ENCODE data around the gene C19orf53.
A peak's percentile ranks its signal among the peaks of the same experiment; 100 is the strongest.

Gene C19orf53

DNA sequence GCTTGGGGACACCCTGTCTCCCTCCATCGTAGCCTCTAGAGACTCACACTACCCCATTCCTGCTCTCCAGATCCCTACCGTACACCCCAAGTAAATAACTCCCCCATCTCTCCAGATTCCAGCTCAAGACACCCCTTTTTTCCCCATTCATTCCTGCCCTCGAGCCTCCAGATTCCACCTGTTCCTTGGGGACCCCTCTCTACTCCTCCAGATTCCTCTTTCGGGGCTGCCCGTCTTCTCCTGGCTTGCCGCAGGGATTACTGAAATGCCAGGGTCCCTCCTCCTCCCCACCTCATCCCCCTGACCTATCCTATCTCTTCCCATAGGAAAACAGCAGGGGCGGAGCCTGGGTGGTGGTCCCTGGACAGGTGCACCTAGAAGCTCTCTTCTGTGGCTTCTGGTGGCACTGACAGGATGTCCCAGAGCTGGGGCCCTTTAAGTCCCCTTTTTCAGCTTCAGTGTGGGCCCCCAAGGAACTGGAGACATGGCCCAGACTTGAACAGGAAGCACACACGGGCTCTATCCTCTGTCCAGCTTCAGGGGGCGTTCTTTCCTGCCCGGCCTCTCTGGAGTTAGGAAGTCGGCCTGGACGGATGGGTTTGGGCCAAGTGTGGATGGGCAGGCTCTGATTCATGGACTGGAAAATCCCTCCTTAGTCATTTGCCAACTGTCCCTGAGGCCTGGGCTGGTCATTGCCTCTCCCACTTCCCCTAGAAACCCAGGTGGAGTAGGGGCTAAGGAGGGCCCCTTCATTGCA lies 22.2 kb downstream of the C19orf53 start:
- DNase-seq (ENCODE audit: low read depth), result peak; percentile 83

- DNase-seq (ENCODE audit: low read depth), result no peak
These were observed 22.8 kb downstream of the C19orf53 start for GRCh38 chr19:13797058-13797440.

- DNase-seq (ENCODE audit: low read depth), result no peak
These were observed 23.6 kb downstream of the C19orf53 start for GRCh38 chr19:13797870-13798269.

DNA sequence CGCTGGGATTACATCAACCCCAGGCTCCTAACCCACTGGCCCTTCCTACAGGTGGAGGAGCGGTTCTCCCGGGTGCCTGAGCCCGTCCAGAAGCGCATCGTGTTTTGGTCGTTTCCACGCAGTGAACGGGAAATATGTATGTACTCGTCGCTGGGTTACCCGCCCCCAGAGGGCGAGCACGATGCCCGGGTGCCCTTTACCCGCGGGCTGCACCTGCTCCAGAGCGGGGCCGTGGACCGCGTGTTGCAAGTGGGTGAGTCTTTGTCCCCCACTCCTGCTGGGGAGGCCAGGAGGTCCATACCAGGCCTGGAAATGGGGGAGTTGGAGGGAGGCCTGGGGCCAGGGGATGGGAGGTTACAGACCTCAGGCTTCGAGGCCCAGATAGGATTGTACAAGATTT lies 25.4 kb downstream of the C19orf53 start:
- DNase-seq (ENCODE audit: low read depth), result no peak

DNA sequence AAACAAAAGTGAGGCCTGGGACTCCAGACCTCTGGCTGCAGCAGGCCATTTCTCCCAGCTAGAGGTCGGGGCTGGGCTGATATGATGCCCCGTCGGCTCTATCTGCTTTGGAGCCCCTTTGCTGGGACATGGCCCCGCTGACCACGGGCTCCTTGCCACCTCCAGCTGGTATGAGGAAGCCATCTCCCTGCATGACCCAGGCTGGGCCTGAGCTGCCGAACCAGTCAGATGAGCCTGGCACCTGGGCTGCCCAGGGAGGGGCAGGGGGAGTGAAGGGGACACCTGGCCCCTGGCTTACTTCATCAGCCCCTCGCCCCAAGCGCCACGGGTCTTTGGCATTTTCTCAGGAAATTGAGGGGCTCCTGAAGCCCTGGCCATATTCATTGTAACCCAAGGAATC lies 28.8 kb downstream of the C19orf53 start:
- no peak for DNase-seq (ENCODE audit: low read depth)

- no peak for DNase-seq (ENCODE audit: low read depth)
These were observed 30.8 kb downstream of the C19orf53 start for GRCh38 chr19:13804830-13805683.

GRCh38 chr19:13806728-13807127 lies 32.5 kb downstream of the C19orf53 start:
- no peak for DNase-seq (ENCODE audit: low read depth)

DNA sequence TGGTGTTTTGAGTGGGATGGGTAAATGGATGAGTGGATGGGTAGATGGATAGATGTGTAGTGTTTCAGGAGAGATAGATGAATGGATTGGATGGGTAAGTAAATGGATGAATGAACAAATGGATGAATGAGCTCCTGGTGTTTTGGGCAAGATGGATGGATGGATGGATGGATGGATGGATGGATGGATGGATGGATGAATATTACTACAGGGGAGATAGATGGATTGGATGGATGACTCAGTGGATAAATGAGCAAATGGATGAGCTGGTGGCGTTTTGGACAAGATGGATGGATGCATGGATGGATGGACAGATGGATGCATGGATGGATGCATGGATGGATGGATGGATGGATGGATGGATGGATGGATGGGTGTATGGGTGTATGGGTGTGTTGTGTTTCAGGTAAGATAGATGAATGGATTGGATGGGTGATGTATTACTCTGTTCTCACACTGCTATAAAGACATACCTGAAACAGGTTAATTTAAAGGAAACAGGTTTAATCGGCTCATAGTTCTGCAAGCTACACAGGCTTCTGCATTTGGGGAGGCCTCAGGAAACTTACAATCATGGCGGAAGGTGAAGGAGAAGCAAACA lies 33.3 kb downstream of the C19orf53 start:
- no peak for DNase-seq (ENCODE audit: low read depth)

GRCh38 chr19:13808856-13809255 lies 34.6 kb downstream of the C19orf53 start:
- DNase-seq (ENCODE audit: low read depth), result no peak

- no peak for DNase-seq (ENCODE audit: low read depth)
These were observed 38.3 kb downstream of the C19orf53 start for GRCh38 chr19:13812544-13812943.

DNA sequence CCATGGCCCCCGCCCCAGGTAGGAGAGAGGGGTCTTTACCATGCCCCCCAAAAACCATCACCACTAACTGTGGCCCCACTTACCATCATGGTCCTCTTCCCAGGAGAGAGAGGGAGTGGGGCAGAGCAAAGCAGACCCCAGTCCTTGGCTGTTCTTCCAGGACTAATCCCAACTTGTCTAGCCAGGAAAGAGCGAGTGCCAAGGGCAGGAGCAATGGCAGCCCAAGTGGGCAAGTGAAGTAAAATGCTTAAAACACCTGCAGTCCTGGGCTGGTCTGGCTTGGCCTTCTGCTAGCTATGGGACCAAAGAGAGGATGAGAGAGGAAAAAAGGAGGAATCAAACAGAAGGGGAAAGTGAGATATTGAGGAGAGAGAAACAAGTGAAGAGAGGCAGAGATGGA lies 38.9 kb downstream of the C19orf53 start:
- DNase-seq (ENCODE audit: low read depth), result no peak

DNA sequence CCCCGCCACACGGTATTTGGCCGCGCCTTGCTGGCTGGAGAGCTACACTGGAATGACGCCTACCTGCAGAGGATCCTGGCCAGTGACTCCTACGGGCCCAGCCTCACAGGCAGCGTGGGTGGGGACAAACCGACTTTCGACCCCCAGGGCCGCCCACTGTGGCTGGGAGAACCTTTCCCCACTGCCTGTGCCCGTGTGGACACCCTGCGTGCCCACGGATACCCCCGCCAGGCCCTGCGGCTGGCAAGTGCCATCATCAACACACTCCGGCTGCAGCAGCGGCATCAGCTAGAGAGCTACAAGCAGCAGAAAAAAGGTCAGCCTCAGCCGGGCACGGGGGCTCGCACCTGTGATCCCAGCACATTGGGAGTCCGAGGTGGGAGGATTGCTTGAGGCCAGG lies 40.3 kb downstream of the C19orf53 start:
- no peak for DNase-seq (ENCODE audit: low read depth)

DNA sequence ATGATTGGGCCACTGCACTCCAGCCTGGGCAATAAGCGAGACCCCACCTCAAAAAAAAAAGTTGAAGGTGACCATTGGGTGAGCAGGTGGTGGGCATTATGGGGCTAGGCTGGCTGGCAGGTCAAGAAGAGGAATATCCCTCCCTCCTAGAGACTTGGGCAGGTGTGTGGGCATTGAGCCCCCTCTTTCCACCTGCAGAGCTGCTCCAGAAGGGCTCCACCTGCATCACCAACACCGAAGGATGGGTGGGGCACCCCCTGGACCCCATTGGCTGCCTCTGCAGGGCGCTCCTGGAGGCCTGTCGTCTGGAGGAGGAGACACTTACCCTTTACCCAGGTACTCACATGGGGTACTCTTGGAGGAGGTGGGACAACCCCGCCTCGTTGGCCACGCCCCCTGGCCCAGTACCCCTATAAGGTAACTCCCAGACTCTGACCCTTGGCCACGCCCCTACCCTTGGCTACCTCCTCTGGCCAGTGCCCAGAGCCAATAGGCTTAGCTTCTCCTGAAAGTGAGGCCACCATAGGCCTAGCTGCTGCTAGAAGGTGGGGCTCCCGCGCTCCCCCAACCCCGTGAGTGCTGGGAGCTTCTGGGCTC lies 42.9 kb downstream of the C19orf53 start:
- DNase-seq (ENCODE audit: low read depth), result no peak

DNA sequence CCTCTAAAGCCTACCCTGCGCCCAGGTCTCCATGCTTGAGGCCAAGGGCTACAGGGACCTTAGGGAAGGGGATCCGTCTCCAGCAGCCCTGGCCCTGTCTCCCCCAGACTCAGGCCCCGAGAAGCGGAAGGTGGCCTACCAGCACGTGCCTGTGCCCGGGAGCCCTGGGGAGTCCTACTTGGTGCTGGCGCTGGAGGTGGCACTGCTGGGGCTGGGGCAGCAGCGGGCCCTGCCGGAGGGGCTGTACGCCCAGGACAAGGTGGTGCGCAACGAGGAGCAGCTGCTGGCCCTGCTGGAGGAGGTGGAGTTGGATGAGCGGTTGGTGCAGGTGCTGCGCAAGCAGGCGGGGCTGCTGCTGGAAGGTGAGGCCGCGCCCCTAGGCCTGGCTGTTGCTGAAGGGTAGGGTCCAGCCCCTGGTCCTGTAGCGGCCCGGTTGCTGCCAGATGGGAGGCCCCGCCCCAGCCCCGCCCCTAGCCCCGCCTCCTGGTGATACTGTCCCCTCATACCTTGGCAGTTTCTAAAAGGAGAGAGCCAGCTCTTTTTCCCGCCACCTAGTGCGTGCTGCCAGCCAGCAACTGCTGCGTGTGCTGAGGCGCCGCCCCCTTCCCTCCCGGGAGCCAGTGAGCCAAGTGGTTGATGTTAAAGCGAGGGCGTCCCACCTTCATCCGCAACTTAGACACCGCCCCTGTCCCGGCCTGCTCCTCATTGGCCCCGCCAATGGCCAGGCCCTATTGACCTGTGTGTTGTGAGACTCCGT lies 43.5 kb downstream of the C19orf53 start:
- DNase-seq (ENCODE audit: low read depth), result no peak

GRCh38 chr19:13819238-13819637 lies 45.0 kb downstream of the C19orf53 start:
- no peak for DNase-seq (ENCODE audit: low read depth)

DNA sequence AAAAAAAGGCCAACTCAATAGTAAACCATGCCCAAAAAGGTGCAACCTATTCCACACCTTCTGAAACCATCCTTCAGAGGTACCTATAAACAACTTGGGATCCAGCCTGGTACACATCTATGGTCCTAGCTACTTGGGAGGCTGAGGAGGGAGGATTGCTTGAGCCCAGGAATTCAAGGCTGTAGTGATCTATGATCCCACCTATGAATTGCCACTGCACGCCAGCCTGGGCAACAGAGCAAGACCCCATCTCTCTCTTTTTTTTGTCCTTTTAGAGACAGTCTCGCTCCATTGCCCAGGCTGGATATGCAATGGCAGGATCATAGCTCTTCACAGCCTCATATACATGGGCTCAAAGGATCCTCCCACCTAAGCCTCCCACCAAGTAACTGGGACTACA lies 47.0 kb downstream of the C19orf53 start:
- DNase-seq (ENCODE audit: low read depth), result no peak

DNA sequence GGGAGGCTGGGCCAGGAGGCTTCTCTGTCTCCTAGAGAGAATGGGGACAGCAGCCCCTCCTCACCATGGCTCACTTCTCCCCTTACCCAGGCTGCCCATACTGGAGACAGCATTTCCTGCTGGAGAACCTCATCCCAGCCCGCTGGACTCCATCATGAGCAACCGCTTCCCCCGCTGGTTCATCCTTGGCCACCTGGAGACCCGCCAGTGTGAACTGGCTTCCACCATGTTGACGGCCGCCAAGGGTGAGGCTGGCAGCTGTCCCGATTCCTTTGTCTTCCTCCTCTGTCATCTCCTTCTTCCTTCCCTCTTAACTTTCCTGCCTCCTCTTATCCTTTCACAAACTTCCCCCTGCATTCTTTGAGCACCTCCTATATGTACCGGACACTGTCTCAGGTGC lies 49.0 kb downstream of the C19orf53 start:
- no peak for DNase-seq (ENCODE audit: low read depth)

DNA sequence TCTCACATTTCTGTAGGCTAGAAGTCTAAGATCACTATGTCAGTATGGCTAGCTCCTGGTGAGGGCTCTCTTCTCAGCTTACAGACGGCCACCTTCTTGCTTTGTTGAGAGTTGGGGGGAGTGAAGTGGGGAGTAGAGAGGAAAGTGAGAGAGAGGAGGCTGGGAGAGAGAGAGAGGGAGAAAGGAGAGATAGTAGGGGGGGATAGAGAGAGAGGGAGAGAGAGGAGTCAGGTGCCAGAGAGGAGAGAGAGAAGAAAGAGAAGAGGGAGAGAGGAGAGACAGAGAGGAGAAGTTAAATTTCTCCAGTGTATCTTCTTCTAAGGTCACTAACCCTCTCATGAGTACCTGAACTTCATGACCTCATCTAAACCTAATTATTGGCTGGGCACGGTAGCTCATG lies 49.6 kb downstream of the C19orf53 start:
- DNase-seq (ENCODE audit: low read depth), result no peak

- no peak for DNase-seq (ENCODE audit: low read depth)
These were observed 50.4 kb downstream of the C19orf53 start for GRCh38 chr19:13824703-13825102.

DNA sequence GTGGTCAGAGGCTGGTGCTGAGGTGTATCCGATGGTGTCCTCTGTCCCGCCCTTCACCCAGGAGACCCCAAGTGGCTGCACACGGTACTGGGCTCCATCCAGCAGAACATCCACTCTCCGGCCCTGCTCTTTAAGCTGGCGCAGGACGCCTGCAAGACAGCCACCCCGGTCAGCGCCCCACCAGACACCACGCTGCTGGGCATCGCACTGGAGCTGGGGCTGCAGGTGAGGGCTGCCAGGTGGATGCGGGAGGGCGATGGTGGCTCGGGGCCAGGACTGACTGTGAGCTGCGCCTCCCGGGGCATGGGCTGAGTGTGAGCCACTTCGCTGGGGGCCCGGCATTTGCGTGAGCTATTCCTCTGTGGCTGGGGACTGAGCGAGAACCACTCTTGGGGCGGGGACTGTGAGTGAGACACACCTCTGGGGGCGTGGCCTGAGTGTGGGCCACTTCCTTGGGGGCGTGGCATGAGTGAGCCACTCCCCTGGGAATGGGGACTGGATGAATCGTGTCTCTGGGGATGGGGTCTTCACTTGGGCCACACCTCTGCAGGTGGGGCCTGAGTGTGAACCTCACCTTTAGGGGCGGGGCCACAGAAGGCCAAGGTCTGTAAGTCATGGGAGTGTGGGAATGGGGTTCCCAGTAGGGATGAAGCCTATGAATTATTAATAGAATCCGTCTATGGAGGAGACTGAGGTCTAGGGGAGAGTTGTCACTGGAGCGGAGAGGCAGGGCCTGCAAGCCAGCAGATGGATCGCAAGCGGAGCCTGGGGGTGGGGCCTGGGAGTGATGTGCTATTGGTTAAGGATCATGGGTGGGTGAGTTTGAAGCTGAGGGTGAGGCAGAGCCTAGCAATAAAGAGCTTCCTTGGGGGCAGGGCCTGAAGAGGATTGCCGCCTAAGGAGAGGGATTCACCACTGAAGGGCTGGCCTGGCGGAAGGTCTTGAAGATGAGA lies 51.5 kb downstream of the C19orf53 start:
- no peak for DNase-seq (ENCODE audit: low read depth)

Measured in HS-27A (cell line).